C4-2B (cell line): ENCODE measurements around the gene SEBOX.

ENCODE experiments used
- H3K27ac ChIP-seq: fragments of 450-650 bp; 2 replicates; pipeline ENCODE4 v1.5.1; 2017
- ZFX ChIP-seq: fragments of 450-650 bp; IDR thresholded peaks from 2 replicates; pipeline ENCODE4 v1.6.1; 2017
- TF ChIP-seq, protein P1 (sequence below): fragments of 450-650 bp; conservative IDR thresholded peaks from 2 replicates; pipeline ENCODE4 v1.5.1; 2017; ENCODE audit warnings: mild to moderate bottlenecking

Gene SEBOX

GRCh38 chr17:28325211-28325610 is 39.8 kb downstream of the SEBOX start:
- TF ChIP-seq, protein P1, sequence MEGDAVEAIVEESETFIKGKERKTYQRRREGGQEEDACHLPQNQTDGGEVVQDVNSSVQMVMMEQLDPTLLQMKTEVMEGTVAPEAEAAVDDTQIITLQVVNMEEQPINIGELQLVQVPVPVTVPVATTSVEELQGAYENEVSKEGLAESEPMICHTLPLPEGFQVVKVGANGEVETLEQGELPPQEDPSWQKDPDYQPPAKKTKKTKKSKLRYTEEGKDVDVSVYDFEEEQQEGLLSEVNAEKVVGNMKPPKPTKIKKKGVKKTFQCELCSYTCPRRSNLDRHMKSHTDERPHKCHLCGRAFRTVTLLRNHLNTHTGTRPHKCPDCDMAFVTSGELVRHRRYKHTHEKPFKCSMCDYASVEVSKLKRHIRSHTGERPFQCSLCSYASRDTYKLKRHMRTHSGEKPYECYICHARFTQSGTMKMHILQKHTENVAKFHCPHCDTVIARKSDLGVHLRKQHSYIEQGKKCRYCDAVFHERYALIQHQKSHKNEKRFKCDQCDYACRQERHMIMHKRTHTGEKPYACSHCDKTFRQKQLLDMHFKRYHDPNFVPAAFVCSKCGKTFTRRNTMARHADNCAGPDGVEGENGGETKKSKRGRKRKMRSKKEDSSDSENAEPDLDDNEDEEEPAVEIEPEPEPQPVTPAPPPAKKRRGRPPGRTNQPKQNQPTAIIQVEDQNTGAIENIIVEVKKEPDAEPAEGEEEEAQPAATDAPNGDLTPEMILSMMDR, result no peak
- H3K27ac ChIP-seq, result peak overlapping the region; percentile 65

DNA sequence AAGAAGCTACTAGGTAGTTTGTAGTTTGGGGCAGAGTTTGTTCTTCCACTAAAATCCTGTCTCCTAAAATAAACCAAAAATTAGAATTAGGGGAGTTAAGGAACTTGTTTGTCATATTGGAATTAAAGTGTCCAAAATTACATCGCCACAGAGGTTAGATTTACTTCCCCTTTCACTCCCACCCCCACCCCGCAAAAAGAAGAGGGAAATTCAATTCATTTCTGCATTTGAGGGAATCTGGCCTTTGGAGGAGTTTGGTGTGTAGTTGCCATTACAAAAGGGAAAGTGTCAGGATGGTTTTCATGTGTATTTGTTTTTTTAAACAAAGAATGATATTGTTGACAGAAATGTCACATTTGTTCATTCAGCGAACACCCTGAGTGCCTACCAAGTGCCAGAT is 40.2 kb downstream of the SEBOX start:
- peak overlapping the region; percentile 65 for H3K27ac ChIP-seq
- TF ChIP-seq, protein P1, result no peak
- TF ChIP-seq ZFX, result no peak

- TF ChIP-seq, protein P1, result no peak
- no peak for TF ChIP-seq ZFX
- H3K27ac ChIP-seq, result no peak overlapping the region; the same call in 1 of the 2 replicates
Measured at GRCh38 chr17:28324267-28324745, 40.7 kb downstream of the SEBOX start.

DNA sequence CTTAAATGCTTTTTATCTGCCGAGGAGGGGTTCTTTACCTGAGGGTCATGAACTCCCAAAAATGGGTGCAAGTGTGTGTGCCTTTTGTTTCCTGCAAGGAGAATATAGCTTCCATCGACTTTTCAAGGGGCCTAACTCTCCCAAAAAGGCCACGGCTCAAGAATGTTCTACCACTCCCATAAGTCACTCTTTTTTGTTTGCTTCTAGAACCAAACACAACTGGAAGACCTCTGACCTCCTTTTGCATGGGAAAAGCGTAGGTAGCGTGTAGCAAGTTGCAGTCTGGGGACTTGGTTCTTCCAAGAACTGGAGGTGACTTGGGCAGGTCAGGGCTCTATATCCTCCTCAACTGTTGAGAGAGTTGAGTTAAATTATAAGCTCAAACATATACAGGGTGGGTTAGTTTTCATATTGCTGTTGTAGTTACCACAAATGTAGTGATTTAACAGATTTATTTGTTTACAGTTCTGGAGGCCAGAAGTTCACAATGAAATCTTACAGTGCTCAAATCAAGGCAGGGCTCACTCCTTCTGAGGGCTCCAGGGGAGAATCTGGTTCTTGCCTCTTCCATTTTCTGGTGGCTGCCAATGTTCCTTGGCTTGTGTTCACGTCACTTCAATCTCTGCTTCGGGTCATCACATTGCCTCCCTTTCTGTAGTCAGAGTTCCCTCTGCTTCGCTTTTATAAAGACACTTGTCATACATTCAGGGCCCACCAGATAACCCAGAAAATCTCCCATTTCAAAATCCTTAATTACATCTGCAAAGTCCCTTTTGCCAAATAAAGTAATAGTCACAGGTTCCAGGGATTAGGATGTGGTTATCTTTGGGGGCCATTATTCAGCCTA is 44.6 kb downstream of the SEBOX start:
- peak overlapping the region; percentile 91; the same call in 1 of the 2 replicates for H3K27ac ChIP-seq
- TF ChIP-seq, protein P1, result no peak
- no peak for TF ChIP-seq ZFX

DNA sequence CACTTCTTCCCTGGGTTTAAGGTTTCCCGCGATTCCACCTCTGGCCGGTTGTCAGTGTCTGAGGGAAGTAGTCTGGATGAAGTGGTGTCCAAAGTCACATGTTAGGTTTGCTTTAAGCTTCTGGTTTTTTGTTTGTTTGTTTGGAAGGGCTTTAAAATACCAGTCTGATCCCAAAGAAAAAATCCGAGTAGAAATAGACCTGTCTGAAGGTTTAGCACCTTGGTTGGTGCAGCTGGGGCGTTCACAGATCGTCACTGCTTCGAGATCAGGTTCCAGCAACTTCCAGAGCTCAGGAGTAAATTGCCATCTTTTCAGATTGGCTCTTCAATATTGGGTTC is 45.4 kb downstream of the SEBOX start:
- peak overlapping the region; percentile 91 for H3K27ac ChIP-seq
- TF ChIP-seq, protein P1, result no peak
- TF ChIP-seq ZFX, result no peak

GRCh38 chr17:28318759-28319597 is 46.0 kb downstream of the SEBOX start, which contains the start of gene TMEM97:
Gene TMEM97, plus strand, starts transcription at chr17:28319200. Its CDS starts 40 bp downstream, at chr17:28319240.
- peak within 1 kb of the TSS; percentile 91 for H3K27ac ChIP-seq
- TF ChIP-seq ZFX, result peak; percentile 74
- TF ChIP-seq, protein P1, result no peak
